Measurements from ENCODE around the gene CTU2.

The CTU2 gene

DNA sequence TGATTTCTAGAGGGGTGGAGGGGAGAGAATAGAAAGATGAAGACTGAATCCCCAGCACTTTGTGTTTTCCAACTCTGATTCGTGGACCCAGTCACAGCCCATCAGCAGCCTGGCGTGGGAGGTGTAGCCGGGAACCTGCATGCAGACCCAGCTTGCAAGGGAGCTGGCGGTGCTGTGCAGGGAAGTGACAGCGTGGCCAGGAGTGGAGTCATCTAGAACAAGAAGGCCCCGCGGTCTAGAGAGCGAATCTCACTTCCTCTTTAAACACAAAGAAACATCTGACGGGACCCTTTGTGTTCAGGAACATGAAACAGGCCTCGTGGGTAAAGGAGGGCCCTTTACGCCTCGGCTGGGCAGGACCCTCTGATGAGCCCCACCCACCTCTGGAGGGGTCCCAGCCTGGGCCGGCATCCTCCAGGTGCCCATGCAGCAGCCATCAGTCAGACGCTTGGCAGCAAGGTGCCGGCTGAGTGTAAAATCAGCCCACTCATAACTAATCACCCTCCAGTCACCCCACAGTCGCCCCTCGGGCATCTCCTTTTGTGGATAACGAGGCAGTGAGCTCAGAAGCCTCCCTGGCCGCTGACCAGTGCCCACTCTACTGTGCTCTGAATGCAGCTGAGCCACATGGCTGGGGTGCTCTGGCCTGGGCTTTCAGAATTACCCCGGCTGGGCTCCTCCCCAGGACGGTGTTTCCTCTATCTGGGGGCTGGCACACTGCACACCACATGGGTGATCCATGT is 24.4 kb upstream of the CTU2 start:
- DNase-seq: no peak

DNA sequence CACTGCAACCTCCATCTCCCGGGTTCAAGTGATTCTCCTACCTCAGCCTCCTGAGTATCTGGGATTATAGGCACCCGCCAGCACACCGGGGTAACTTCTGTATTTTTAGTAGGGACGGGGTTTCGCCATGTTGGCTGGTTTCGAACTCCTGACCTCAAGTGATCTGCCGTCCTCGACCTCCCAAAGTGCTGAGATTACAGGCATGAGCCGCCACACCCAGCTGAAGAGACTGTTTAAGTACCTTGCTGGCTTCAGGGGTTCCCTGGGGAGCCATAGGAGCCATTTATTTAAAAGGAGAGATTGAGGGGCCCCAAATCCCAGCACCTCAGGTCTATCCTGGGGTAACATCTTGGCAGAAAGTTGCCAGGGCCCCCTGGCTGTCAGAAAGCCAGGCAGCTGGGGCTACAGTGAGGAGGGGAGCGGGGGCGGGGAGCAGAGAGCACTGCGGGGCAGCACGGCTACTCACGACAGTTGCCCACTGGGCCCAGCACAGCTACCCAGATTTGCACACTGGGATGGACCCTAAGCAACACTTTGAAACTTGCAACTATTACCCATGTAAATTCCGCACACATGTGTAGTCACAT is 21.6 kb upstream of the CTU2 start:
- DNase-seq: no peak

DNA sequence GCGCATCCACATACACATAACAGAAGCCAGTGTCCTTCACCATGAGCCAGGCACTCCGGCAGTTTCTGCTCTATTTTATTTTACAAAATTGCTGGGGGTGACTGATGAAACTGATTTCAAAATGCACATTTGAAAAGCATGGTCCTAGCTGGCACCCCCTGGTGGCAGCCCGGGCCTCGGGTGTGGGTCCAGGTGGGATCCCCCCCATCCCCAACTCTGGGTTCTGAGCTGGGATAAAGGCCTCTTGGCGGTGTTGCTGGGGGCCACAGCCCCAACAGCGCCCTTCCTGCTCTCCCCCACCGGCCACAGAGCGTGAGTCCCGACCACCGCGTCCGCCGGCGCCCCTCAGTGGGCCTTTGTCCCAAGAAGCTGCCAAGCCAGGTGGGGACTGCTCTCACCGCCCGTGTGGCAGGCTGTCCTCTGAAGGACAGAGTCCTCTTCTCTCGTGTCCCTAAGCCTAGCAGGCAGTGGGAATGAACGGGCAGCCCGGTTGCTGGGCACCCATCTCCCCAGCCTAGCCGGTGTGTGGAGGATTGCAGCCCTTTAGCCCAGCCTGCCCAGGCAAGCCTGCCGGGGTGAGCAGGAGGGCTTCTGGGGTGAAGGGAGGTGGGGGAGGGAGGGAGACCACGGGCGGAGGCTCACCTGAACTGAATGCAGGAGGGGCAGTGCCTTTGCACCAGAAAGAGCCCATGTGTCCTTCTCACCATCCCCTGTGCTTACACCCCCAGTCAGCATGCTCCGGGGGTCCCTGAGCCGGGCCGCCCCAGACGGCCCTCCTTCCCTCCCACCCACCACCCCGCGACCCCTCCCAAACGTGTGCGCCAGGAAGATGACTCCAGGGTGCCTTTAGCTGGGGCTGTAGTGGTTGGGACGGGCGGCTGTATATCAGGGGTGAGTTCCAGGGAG is 20.9 kb upstream of the CTU2 start:
- peak; percentile 59 for DNase-seq

DNA sequence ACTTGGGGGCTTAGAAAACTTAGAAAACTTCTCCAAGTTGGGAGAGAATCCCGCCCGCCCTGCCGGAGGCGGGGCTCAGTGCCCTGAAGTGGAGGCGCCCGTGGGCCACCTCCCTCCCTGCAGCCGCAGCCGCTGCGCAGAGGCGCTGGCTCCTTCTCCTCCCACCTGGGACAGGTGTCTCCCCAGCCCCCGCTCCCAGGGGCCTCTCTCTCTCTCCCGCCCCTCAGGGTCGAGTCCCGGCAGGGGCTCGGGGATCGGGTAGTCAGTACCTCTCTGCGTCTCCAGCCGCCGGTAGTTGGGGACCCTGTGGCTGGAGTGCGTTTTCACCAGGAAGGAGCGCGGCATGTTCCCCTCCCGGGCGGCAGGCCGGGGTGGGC is 20.3 kb upstream of the CTU2 start:
- DNase-seq: no peak

DNA sequence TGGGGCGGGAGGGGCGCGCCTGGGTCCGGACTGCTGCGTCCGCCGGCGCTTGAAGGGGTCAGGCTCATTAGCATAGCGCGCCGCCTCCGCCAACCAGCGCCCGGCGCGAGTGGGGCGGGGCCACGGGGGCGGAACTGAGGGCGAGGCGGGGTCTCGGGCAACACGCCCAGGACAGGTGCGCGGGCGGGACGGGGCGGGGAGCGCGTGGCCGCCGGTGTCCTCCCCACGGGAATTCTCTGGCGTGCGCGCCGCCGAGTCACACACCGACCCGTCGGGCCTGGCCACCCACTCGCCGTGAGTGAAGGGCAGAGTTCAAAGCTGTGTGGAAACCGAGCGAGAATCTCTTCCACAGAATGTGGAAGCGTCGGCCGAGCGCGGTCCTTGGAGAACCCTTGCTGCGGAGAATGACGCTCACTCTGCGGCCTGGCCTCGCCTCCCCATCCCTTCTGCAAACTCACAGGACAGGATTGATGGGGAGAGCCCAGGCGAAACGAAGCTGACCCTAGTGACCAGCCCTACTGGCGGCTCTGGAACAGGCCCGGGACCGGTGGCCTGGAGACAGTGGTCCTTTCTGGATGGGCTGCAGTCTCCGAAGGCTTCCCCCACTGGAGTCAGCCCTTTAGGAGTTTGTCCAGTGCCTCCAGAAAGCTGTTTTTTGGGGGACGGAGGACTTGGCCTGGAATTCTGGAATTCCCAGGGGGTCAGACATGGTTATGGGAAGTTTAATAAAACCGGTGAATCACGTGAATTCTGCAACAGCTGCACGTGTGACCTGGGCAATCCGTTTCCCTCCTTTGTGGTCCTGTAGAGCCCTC is 19.7 kb upstream of the CTU2 start, which contains the start of gene SNAI3:
Gene SNAI3 (minus strand): TSS at position 69 of the 815 bp plus-strand sequence. CDS start 101 bp downstream, outside the sequence.
- DNase-seq: peak; percentile 59

DNA sequence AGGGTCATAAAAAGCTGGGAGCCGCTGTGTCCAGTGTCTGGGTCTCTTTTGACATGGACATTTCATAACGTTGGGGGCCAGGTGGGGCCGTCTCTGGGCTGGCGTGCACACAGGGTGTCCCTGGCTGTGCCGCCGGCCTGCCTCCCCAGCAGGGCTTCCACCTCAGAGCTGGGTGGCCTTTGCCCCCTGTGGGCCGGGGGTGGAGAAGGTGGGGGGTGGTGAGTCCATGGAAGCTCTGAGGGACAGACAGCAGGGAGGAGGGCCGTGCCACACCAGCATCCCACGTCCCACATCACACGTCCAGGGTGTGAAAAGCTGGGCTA is 19.1 kb upstream of the CTU2 start:
- no peak for DNase-seq

DNA sequence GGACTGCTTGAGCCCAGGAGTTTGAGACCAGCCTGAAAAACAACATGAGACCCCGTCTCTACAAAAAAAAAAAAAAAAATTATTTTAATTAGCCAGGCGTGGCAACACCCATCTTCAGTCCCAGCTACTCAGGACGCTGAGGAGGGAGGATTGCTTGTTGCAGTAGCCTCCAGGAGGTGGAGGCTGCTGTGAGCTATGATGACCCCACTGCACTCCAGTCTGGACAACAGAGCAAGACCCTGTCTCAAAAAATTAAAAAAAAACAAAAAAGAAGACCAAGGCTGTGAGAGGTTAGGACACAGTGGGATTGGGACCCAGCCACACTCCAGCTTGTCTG is 18.7 kb upstream of the CTU2 start:
- DNase-seq: no peak

DNA sequence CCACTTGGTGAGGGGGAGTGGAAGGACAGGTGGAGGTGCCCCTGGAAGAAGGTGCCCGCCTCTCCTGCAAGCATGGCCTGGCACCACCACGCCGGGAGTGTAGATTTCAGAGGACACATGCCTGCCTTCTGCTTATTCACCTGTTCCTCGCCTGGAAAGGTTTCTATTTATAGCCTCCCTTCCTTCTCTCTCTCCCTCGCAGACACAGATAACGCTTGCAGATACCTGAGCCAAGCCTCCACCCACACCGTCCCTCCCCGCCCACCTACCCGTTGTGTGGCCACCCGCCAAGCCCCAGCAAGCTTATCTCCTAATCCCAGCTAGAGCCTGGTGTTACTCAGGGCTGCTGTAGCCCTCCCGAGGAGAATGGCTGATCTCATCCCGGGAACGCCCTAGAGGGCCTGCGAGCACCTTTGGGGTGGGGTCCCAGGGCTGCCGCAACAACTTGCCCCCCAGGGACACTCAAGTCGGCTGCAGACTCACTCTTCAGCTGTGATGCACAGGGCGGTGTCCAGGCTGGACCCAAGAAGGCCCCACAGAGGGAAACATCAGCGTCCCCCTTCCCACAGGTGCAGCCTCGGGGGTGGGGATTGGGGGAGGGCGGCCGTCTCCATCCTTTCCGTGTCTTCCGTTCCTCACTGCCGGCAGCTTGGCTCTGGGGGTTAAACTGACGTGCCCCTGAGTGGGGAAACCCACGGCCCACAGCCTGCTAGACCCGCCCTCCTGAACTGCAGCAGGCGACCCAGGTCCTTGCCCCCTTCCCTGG is 18.1 kb upstream of the CTU2 start:
- DNase-seq: no peak

DNA sequence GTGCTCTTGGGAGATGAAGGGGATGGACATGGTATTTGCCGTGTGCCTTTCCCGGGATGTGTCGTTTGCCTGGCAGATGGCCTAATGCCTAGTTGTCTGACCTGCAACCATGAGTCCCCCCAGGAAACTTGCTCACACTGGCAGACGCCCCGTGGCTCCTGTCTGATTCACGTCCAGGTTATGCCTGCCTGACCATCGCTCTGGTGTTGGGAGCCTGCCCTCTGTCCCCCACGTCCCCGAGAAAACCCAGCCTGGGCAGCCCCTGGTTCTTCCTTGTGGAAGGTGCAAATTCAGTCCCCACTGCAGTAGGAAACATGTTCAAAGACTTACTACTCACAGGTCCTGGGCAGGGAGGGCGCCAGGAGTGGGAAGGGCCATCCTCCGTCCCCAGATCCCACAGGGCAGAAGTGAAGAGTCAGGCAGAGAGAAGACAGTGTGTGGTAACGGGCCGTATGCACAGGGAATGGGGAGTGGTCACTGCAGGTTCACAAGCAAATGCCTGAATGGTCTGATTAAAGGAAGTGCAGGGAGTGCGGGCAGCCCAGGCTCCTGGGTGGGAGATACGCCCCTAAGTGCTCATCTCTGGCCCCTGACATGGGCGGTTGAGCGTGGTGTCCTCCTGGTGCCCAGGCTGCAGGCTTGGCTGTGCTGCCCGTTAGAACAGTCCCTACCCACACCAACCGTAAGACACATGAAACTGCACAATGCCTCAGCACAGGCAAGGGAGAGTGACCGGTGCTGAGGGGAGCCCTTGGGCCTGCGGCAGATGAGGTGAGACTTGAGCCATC is 15.8 kb upstream of the CTU2 start:
- DNase-seq: no peak

DNA sequence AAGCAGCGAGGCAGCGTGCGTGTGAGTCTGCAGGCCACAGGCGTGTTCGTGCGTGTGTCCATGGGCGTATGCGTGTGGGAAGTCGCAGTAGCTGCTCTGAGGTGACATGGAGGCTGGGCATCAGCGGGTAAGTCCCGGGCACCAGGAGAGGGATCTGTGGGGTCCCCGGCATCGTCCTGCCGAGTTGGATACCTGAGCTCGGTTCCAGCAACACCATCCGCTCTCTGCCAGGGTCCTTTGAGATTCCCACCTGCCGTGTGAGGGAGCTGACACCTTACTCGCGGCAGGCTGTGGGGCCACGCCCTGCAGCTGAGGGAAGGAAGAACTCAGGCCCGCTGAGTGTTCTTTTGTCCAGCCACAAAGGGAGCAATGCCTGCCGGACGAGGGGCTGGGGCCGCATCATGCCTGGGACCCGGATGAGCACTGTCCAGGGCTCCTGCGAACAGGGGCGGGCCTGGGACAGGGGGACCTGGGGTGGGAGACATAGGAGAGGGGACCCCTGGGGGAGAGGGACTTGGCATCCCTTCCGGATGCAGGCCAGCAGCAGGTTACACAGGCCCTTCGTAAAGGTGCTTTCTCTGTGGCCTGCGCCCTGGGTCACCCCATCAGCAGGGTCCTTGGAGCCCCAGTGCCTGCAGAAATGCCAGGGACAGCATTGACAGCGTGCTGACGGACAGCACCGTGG is 15.0 kb upstream of the CTU2 start:
- no peak for DNase-seq

DNA sequence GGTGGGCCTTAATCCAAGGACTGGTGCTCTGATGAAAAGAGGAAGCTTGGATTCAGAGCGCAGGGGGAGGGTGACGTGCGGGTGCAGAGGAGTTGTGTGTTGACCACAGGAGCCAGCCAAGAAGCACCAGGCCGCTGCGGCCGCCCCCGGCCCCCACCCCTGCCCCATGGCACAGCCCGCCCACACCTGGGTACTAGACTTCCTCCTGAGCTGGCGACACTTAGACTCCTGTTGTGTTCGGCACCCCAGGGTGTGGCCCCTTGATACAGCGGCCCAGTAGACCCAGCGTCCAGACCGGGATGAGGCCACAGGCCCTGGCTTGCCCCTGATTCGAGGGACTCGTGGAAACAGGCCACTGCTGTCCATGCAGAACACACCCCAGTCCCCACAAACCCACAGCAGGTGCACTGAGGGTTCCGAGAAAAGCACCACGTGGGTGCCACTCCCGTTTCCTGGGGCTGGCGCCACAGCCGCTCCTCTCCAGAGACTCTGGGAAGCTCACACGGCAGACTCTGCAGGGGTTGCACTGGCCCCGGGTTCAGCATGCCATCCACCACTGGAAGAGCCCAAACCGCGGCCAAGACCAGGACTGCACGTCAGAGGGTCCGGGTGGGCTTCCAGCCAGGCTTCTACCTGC is 14.3 kb upstream of the CTU2 start:
- no peak for DNase-seq

DNA sequence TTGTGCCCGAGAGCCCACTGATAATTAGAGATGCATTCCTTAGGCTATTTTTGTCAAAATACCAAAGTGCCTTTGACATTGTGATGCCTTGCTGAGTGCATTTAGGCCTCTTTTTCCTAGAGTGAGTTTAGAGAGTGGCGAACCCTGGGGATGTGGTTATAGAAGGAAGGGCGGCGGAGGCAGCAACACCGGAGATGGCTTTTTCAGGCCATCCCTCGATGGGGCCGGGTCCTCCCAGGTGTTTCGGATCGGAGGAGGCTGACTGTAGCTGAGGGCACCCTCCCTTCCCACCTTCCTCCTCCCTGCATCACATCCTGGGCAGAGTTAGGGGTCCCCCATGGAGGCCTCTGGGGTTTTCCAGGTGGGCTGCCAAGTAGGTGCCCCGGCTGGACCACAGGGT is 13.4 kb upstream of the CTU2 start:
- no peak for DNase-seq

DNA sequence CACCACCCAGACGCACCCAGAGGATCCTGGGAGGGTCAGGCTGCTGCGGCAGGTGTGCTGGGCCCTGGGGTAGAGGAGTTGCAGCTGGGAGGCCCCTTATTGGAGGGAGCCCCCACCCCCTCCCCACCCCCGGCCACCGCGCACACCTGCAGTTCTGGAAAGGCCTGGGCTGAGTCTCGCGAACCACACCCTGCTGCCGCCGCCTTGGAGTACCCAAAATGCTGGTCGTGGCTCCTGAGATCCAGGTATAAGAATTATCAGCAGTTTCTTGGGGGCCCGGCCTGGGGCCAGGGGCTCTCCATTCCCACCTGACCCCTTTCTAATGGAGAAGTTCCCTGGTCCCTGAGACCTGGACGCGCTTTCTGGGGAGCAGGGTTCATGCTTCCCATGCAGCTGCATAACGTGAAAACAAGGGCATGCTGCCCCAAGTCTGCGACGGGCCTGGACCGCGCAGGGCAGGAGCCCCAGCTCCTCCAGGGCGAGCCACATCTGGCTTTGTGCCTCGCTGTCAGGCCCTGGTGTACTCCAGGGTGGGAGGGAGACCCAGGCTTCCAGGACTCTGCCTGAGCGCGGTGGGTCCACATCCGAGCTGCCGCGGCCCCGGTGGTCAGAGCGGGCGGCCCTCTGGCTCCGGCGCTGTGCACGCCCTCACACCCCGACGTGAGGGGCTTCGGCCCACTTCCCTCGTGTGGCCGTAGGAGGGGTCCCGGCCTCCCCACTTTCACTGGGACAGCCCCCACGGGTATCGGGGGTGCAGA is 12.7 kb upstream of the CTU2 start:
- no peak for DNase-seq

DNA sequence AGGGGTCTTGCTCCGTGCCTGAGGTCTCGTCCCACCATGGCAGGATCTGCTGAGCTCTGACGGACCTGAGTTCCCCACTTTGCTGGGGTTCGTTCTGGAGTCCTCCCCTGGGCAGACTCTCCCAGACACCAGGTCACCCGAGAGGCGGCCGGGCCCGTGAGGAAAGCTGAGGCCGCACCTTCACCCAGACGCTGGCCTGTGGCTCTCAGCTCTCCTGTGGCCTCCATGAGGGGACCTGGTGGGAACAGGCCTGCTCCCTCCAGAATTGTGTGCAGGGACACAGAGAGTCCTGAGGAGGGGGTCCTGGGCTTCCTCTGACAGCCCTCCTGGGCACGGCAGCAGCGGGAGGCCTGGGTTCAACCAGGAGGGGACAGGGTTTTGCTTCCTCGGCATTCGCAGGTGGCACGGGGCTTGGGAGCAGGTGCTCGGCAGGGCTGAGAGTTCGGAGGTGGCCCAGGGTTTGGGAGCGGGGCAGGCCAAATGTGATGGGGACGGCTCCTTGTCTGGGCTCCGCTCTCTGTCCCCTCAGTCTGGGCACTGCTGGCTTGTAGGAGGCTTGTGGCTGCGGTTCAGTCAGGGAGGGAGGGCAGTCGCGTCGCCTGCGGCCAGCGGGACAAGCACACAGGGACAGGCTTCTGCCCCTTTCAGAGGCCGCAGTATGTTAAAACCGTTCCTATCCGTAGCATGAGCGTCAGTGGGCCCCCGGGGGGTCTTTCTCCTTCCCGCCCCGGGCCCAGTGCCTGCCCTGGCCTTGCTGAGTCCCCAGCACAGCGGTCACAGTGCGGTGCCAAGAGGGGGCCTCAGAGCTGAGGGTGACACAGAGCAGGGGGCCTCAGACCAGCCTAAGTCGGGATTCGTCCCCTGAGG is 11.8 kb upstream of the CTU2 start:
- no peak for DNase-seq

DNA sequence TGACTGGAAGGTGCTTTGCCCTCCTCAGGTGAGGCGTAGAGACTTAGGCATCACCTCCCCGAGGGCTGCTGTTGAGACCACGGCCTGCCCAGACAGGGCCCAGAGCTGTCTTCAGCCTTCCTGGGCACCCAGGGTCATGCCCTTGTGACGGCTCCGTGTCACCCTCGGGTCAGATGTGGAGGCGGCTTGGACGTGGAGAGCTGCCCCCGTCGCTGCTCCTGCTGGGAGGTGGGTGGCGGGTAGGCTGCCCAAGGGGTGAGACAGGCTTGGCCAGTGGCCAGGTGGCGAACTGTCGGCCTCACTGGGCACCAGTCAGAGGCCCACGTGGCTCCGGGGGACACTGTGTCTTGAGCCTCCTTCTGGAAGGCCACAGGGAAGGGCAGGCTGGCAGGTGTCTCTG is 11.1 kb upstream of the CTU2 start:
- no peak for DNase-seq

DNA sequence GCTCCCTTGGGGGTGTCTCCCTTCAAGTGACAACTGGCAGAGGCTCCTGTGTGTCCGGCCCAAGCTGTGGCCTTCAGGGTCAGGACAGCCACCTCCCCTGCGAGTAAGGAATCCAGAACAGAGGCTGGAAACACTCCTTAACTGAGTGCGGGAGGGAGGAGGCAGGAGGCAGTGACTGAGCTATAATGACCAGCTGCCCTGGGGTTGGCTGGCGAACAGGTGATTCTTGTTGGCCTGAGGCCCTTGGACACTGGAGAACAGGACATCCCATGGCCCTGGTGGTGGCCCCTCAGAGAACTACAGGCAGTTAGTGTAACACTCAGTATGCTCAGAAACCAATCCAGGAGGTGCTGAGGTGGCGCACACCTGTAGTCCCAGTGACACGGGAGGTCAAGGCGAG is 10.6 kb upstream of the CTU2 start:
- no peak for DNase-seq

DNA sequence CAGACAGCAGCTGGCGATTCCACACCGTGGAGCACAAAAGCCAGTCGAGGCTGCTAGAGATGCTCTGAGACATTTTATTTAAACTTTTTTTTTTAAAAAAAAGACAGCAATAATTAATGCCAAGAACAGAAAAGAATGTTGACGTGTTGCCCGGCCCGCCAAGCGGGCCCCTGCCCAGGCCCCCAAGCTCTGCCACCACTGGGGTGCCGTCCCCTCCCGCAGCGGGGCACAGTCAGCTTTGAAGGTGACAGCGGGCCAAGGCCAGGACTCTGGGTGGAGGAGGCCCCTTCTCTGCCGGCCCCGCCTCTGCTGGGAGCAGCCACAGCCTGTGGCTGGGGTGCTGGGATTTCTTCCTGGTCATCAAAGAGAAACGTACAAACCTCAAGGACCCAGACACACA is 9.9 kb upstream of the CTU2 start:
- DNase-seq: no peak

DNA sequence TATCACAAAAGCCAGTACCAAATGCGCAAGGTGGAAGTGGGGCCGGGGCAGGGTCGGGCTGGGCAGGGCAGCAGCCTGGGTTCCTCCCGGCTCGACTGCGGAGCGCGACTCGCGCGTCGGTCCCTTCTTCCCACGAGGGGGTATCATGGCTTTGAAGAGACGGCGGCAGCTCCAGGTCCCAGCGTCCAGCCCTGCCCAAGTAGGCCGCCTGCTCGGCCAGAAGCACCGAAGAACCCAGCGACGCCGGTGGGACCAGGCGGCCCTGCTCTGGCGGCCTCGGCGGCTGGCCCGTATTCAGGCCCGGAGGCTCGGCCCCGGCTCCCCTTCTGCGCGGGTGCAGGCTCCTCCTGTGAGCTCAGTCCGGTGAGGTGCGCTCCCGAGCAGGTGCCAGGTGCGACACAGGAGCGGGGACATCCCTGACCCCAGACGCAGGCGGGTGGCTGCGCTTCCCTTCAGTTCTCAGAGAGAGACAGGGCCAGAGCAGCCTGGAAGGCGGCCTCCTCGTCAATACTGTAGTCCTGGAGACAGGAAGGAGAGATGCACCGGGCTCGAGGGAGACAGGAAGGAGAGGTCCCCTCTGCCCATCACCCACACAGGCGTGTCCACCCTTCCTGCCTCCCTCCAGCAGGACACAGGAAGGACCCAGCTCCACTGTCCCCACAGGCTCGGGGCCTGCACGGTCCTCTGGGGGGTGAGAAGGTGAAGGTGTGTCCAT is 9.0 kb upstream of the CTU2 start:
- DNase-seq: no peak

Measured in EL (cell line).